Large intestine (tissue), 3 donors: ENCODE data around the gene ABLIM1. TPM values are rescaled to one million over a fixed set of nuclear protein-coding genes. Genes with fewer than 3 reads are reported as not detected.

Experiments used
- DNase-seq, 2 donors: peaks; one replicate each; pipeline versions ENCODE4 v3.0.0 to v3.0.0-alpha.2; 2013
- H3K27ac ChIP-seq: one replicate; pipeline ENCODE4 v1.5.1; 2013; ENCODE audit warnings: low read length
- H3K27me3 ChIP-seq: 2 replicates; pipeline ENCODE4 v1.6.1; 2013; ENCODE audit warnings: low read length; ENCODE audit not compliant: control insufficient read depth, insufficient read depth
- H3K36me3 ChIP-seq: 2 replicates; pipeline ENCODE4 v1.6.1; 2013; ENCODE audit warnings: low read length; ENCODE audit not compliant: control insufficient read depth, insufficient read depth
- H3K4me1 ChIP-seq: one replicate; pipeline ENCODE4 v1.6.1; 2013; ENCODE audit warnings: low read length; ENCODE audit not compliant: control insufficient read depth, insufficient read depth
- H3K4me3 ChIP-seq: one replicate; pipeline ENCODE4 v1.5.1; 2013; ENCODE audit warnings: low read length
- H3K9me3 ChIP-seq: one replicate; pipeline ENCODE4 v1.6.1; 2013; ENCODE audit warnings: mild to moderate bottlenecking, low read depth, low read length, moderate library complexity; ENCODE audit not compliant: control insufficient read depth
- WGBS: methylation state at CpG from one replicate; pipeline ENCODE4 v1.1.5; 2013; ENCODE audit warnings: low lambda C conversion rate; ENCODE audit not compliant: insufficient coverage; 5-methylcytosine and 5-hydroxymethylcytosine counted together
- polyA plus RNA-seq: library from polyadenylated mRNA; unstranded; fragments of 120-200 nt; gene quantifications from one replicate; pipeline ENCODE4 v1.2.1, GENCODE V29; 2013

Gene ABLIM1
- polyA plus RNA-seq, 1 donor, result 54.9 TPM

DNA sequence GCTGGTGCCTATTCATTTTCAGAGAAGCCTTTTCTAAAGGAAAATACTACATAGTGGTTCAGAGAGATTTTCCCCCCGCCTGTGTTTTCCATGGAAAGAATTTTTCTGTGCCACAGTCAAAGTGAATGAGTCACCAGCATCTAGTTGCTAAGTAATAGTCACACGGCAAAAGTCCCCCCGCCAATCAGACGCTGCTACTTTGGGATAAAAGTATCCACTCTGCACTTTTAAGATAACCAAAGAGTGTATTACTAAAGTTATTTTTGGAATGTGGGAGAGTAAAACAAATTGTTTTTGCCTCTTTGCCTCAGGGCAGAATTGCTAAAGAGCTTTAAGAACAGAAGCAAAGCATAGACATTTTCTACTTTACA, 23.5 kb downstream of the ABLIM1 start:
- Histone ChIP-seq H3K9me3 (no peaks in the 10 kb centered on the region), H3K27ac (no peak overlapping the region), H3K4me3 (no peak overlapping the region), H3K27me3 (peaks cover 3% of the 10 kb centered on the region), H3K36me3 (no peaks in the 10 kb centered on the region), H3K4me1 (peaks cover 16% of the 10 kb centered on the region)
- peak in 1 of 2 donors; percentile 30 for DNase-seq
- WGBS, result no CpG with 5 or more reads among the region's 4 CpGs

DNA sequence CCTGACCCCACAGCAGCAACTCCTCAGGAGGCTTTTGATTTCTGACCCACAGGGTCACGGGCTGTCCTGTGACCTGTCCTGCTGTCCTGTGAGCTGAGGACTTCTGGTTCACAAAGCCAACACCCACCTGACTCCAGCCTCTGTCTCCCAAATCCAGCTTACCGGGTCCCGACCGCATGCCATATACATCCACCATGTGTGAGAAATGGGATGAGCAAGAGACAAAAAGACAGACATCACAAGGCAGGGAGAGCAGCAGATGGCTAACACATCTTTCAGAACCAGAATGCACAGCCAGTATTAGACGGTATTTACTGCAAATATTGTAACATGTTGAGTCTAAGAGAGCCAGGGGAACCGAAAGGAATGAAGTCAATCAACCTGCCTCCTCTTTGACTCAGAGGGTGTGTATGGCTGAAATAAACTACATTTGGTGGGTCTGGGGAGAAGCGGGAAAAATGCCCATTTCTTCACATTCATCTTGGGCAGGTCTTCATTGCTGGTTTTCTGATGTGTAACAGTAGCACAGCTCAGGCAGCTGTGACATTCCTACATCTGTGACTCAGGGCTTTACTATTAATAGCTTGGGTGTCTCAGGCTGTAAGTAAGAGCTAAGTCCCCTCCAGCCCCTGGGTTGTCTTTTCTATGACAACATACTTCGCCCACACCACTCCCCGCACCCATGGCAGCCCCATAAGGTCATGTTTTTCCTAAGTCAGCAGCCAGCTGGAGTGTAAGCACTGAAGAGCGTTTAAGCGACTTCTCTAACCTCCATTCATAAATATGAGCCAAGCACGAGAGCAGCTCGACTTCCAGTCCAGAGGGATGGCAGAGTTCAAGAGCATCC, 25.0 kb downstream of the ABLIM1 start:
- WGBS, result no CpG with 5 or more reads among the region's 13 CpGs
- H3K27ac ChIP-seq, result peak overlapping the region; percentile 78
- no peaks in the 10 kb centered on the region for H3K9me3 ChIP-seq
- peaks cover 2% of the 10 kb centered on the region for H3K36me3 ChIP-seq
- peak; percentile 67 to 68 for DNase-seq
- peaks cover 3% of the 10 kb centered on the region for H3K27me3 ChIP-seq
- H3K4me3 ChIP-seq, result peak overlapping the region; percentile 65
- peaks cover 16% of the 10 kb centered on the region for H3K4me1 ChIP-seq

DNA sequence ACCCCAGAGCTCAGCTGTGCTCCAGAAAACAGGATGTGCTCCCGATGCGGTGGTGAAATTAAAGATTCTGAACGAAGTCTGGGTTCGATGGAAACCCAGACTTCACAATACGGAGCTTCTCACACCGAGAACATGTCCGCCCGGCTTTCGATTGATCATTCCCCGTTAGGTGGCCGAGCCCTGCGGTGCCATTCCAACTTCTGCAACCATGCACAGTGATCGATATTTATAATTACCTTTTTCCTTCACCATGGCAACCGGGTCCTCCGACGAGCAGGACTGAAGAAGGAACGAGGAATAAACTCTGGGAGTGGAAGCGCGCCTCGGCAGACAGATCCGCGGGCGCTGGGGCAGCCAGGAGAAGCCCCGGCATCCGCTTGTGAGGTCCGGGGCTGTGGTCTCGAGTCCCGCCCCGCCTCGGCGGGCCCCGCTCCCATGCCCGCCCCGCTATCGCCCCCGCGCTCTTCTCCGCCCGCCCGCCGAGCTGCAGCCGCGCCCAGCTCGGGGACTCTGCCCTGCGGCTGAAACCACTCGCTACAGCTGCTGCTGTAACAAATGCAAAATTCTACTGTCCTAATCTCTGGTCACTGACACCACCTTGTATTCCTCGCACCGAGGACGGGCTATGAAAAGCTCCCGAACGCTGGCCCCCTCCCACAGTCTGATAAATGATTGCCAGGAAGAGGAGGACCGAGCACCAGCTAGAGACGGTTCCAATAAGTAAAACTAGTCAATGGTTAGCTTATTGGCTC, 26.2 kb downstream of the ABLIM1 start:
- peak overlapping the region; percentile 78 for H3K27ac ChIP-seq
- peaks cover 16% of the 10 kb centered on the region for H3K4me1 ChIP-seq
- no peaks in the 10 kb centered on the region for H3K9me3 ChIP-seq
- WGBS, result no CpG with 5 or more reads among the region's 53 CpGs
- DNase-seq, result peak; percentile 74 to 87
- peaks cover 3% of the 10 kb centered on the region for H3K27me3 ChIP-seq
- H3K4me3 ChIP-seq, result peak overlapping the region; percentile 65
- peaks cover 2% of the 10 kb centered on the region for H3K36me3 ChIP-seq

DNA sequence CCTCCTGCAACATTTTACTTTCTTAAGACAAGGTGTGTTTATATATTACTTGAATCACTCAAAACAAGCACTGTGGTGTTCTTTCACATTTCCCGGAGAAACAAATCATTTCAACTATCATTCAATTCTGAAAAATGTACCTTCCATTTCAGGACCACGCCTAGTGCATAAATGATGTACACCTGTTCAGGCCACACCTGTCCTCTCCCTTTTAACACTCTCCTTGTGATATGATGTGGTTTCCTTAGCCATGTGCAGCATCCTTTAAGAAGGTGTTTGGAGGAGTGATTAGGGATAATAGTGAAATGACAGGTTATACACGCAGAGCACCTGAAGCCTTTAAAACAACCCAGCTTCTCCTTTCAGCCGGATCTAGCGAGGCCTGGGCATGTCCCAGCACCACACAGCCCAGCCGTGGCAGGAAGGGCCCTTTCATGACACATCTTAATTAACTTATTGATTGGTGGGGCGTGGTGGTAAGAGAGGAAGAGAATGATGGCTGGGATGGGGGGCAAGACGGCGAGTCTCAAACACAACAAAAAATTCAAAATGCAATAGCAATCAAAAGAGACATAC, 26.9 kb downstream of the ABLIM1 start:
- WGBS, result 58% methylated on average over 3 of the region's 9 CpGs
- Histone ChIP-seq H3K9me3 (no peaks in the 10 kb centered on the region), H3K4me3 (peak overlapping the region; percentile 65), H3K27me3 (peaks cover 3% of the 10 kb centered on the region), H3K27ac (peak overlapping the region; percentile 78), H3K36me3 (peaks cover 2% of the 10 kb centered on the region), H3K4me1 (peaks cover 16% of the 10 kb centered on the region)
- no peak for DNase-seq

DNA sequence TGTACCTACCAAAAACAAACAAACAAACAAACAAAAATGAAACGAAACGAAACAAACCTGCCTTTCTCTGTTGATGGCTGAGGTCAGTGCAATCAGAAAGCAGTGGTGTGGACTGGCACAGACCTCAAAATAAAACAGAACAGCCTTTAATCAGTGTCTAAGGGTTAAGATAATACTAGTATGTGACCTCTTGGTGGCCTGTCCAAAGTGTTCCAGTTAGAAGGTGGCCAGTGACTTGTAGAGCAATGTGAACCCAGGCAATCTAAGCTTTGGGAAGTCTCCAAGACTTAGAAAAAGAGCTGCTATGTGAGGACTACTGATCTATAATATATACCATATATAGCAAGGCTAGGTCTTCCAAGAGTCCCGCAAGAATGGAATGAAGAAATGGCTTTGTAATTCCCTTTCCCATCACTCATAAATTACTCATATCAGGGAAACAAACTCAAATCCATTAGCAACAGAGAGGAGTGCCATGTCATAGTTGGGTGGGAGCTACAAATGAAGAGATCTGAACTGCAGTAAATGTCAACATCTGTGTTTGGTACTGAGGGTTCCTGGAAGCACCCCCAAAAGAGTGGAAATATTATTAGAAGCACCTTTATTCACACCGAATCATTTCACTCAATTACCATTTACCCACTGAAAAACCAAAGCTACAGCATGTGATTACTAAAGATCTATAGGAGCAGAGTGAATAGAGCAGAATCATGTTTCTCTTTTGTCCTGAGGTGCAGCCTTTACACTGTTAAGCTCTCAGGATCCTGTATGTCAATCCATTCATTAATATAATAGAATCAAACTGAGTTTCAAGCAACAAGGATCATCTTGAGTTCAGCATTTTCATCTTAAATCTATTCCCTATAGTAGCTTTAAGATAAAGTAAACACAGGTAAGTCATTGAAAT, 28.0 kb downstream of the ABLIM1 start:
- H3K36me3 ChIP-seq, result peaks cover 2% of the 10 kb centered on the region
- peaks cover 16% of the 10 kb centered on the region for H3K4me1 ChIP-seq
- WGBS, result 86% methylated on average over 2 of the region's 4 CpGs
- no peaks in the 10 kb centered on the region for H3K9me3 ChIP-seq
- H3K27me3 ChIP-seq, result peaks cover 3% of the 10 kb centered on the region
- no peak for DNase-seq
- no peak overlapping the region for H3K27ac ChIP-seq
- no peak overlapping the region for H3K4me3 ChIP-seq

DNA sequence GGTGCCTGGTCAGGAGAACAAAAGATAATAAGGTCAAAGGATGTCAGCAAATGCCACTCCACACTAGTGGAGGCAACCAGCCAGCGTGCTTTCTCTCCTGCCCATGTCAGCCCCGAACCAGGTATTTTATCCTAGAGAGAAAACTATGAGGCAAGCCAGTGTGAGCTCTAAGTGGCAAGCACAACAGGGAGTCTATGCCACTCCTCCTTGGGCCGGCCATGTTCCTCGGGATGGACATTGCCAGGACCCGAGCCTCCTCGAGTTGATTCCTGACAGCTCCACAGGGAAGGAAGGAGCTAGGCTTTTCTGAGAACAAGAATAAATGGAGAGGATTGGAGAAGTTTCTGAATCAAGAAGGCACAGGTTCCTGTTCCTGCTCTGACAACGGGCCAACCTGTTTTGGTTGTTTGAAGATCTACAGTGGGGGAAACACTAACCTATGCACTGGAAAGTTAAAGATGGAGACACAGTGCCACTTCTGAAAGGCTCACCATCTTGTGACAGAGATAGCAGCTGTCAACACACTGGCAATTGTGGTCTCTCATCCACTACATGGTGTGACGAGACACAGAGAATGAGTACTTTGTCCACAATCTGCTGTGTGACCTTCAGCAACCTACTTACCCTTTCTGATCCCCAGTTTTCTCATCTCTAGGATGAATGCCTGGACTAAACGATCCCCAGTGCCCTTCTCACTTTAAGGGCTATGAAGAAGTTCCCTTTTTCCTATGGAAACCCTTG, 28.8 kb downstream of the ABLIM1 start:
- no peaks in the 10 kb centered on the region for H3K9me3 ChIP-seq
- WGBS, result no CpG with 5 or more reads among the region's 9 CpGs
- peaks cover 3% of the 10 kb centered on the region for H3K27me3 ChIP-seq
- H3K4me1 ChIP-seq, result peaks cover 16% of the 10 kb centered on the region
- no peak for DNase-seq
- H3K27ac ChIP-seq, result no peak overlapping the region
- H3K4me3 ChIP-seq, result no peak overlapping the region
- peaks cover 2% of the 10 kb centered on the region for H3K36me3 ChIP-seq

DNA sequence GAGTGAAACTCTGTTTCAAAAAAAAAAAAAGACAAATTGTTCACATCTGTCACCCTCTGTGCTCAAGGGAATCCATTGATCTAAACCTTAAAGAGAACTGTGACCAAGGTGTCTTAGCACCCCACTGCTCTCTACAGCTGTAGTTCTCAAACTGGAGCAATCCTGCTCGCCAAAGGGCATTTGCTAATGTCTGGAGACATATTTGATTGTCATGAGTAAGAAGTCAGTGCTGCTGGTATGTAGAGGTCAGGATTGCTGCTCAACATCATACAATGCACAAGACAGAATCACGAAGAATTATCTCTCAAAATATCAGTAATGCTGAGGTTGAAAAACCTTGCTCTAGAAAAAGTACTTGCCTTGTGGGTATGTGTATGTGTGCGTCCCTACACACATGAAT, 30.0 kb downstream of the ABLIM1 start:
- Histone ChIP-seq H3K4me1 (peaks cover 10% of the 10 kb centered on the region), H3K27me3 (peaks cover 3% of the 10 kb centered on the region), H3K27ac (no peak overlapping the region), H3K9me3 (no peaks in the 10 kb centered on the region), H3K36me3 (peaks cover 2% of the 10 kb centered on the region), H3K4me3 (no peak overlapping the region)
- no CpG with 5 or more reads among the region's 3 CpGs for WGBS
- DNase-seq, result no peak

DNA sequence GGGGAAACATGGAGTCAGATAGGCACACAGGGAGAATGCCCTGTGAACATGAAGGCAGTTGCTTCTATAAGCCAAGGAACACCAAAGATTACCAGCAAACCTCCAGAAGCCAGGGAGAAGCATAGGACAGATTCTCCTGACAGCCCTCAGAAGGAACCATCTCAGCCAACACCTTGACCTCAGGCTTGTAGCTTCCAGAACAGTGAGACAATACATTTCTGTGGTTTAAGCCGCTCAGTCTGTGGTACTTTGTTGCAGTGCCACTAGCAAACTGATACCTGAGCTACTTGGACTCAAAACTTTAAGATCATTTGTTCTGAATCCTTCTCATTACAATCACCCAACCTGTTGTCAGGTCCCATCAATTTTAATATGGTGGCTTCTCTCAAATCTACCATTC, 31.2 kb downstream of the ABLIM1 start:
- DNase-seq, result no peak
- peaks cover 8% of the 10 kb centered on the region for H3K4me1 ChIP-seq
- no peaks in the 10 kb centered on the region for H3K9me3 ChIP-seq
- peaks cover 3% of the 10 kb centered on the region for H3K27me3 ChIP-seq
- H3K27ac ChIP-seq, result no peak overlapping the region
- WGBS, result no CpG with 5 or more reads among the region's 1 CpG
- H3K4me3 ChIP-seq, result no peak overlapping the region
- peaks cover 2% of the 10 kb centered on the region for H3K36me3 ChIP-seq

DNA sequence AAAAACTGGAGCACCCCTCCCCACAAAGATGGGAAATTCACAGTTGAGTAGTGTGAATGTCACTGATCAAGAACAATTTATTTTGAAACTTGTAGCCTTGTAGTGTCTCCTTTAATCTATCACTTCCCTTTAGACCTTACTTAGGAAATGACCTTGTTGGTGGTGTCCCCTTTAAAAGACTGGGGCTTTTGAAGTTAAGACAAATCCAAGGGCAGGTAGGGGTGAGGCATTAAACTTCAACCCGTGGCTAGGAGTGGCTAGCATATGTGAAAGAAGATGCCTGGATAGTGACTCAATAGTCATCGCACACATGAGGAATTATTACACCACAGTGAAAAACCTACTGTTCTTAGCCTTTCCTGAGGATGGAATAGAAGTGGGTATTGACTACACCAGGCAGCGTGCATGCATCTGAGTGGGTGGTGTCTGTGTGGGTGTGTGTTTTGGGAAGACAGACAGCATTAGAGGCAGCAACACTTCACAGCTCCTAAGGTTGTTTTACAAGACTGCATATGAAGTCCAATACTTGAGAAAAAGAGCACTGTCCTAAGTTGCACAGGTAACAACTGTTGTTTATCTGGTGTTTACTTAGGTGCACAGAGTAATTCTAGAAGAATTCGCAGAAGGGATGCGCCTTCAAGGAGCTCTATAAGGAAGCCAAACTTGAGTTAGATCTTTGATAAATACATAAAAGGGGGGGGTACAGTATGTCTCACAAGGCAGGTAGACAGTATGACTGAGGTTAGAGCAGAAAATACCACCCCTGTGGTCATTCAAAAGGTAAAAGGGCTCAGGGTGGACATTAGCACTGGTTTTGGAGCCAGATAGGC, 32.9 kb downstream of the ABLIM1 start:
- WGBS, result 100% methylated on average over 2 of the region's 5 CpGs
- peaks cover 8% of the 10 kb centered on the region for H3K4me1 ChIP-seq
- H3K9me3 ChIP-seq, result no peaks in the 10 kb centered on the region
- no peak for DNase-seq
- no peaks in the 10 kb centered on the region for H3K27me3 ChIP-seq
- peaks cover 2% of the 10 kb centered on the region for H3K36me3 ChIP-seq
- no peak overlapping the region for H3K4me3 ChIP-seq
- H3K27ac ChIP-seq, result no peak overlapping the region
